ENCODE data around the gene TBATA. TPM values are rescaled to one million over a fixed set of nuclear protein-coding genes. Genes with fewer than 3 reads are reported as not detected.

Gene TBATA
- total RNA-seq, 1 donor from 2014 or later = not detected

DNA sequence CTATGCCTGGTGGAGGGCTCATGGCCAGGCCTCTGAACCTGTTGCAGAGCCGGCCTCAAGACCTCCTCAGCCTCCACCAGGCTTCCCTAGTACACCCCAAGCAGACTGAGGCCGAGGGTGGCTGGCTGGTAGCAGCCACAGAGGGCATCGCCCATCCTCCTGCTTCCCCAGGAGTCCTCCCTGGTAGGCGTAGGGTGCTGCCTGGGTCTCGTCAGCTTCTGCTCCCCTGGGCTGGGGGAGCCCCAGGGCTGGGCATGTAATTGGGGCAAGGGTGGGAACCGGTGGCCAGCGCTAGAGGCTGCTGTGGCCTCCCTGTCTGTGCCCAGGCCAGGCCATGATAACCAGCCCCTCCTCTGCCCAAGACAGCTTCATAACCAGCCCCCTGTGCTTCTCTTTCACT, 32.6 kb downstream of the TBATA start:
- intact Hi-C loops (cut with DNase I) = loop anchor here (2.0 to 10.0 kb wide), 2 partner anchors 62 to 288 kb away; no protein-coding TSS in a partner anchor
- ATAC-seq (ENCODE audit: poor library complexity) (no peak), DNase-seq (peak; percentile 34)

DNA sequence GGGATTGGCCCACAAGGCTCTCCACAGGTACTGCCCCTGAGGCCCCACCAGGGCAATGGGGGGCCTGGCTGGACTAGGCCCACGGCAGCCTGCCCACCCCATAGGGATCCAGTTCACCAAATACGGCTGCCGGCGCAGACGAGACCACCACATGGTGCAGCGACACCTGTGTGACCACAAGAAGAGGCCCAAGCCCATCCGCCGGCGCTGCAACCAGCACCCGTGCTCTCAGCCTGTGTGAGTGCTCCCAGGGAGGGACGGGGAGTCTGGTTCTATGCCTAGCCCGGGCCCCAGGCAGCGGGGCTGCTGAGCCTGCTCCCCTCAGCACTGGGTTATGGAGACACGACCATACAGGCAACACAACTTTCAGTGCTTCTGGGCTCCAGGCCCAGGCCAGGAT, 33.2 kb downstream of the TBATA start:
- ATAC-seq (ENCODE audit: poor library complexity) (no peak), DNase-seq (peak; percentile 33)
- intact Hi-C loops (cut with DNase I) = loop anchor here (2.0 to 10.0 kb wide), 2 partner anchors 61 to 287 kb away; no protein-coding TSS in a partner anchor

DNA sequence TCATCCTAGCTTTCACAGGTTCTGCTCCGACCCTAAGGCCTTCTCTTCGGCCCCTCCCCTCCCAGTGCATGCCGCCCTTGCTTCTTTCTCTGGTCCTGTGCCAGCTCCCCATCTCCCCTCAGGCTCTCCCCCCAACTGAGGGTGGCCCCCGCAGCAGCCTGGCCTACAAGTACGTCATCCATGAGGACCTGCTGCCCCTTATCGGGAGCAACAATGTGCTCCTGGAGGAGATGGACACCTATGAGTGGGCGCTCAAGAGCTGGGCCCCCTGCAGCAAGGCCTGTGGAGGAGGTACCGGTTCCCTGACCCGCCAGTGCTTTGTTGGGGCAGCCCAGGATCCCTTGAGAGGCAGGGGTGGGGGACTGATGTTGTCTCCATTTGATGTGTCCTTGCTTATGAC, 33.8 kb downstream of the TBATA start:
- intact Hi-C loops (cut with DNase I) = loop anchor here (10.0 kb wide), 1 partner anchor 287 kb away; no protein-coding TSS in a partner anchor
- no peak for DNase-seq
- no peak for ATAC-seq (ENCODE audit: poor library complexity)

DNA sequence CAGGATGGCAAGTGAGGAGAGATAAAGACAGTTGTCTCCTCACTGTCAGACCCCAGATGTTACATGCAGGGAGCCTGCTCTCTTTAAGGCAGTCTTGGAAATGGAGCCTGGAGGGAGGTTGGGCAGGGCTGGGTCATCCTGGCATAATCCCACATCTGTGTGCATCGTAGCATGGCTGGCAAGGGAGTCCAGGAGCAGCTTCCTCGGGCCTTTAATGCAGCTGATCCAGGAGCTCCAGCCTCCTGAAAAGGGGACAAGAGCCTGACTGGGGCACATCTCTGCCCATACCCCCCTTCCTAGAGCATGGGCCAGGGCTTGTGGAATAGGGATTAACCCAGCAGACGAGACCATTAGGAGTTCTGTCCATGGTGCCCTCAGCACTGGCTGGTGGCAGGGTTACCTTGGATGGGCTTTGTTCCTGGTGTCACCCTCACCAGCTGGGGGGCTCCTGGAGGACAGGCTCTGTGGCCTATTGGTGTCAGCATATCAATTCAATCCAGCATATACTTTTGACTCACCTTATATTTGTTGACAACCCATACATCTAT, 34.9 kb downstream of the TBATA start:
- ATAC-seq (ENCODE audit: poor library complexity) (no peak), DNase-seq (peak; percentile 28)
- intact Hi-C loops (cut with DNase I) = loop anchor here (10.0 kb wide), 1 partner anchor 285 kb away; no protein-coding TSS in a partner anchor

DNA sequence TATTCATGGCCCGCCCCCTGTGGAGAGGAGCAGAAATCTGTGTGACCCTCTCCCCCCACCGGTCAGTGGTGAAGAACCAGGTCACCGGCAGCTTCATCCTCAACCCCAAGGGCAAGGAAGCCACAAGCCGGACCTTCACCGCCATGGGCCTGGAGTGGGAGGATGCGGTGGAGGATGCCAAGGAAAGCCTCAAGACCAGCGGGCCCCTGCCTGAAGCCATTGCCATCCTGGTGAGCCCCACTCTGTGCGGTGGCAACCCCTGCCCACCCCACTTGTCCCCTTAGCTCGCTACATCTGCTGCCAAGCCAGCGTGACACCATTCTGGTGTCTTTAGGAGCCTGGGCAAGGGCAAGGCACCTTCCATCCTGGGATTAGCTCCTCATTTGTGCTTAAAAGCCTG, 35.4 kb downstream of the TBATA start:
- intact Hi-C loops (cut with DNase I) = loop anchor here (10.0 kb wide), 1 partner anchor 285 kb away; no protein-coding TSS in a partner anchor

DNA sequence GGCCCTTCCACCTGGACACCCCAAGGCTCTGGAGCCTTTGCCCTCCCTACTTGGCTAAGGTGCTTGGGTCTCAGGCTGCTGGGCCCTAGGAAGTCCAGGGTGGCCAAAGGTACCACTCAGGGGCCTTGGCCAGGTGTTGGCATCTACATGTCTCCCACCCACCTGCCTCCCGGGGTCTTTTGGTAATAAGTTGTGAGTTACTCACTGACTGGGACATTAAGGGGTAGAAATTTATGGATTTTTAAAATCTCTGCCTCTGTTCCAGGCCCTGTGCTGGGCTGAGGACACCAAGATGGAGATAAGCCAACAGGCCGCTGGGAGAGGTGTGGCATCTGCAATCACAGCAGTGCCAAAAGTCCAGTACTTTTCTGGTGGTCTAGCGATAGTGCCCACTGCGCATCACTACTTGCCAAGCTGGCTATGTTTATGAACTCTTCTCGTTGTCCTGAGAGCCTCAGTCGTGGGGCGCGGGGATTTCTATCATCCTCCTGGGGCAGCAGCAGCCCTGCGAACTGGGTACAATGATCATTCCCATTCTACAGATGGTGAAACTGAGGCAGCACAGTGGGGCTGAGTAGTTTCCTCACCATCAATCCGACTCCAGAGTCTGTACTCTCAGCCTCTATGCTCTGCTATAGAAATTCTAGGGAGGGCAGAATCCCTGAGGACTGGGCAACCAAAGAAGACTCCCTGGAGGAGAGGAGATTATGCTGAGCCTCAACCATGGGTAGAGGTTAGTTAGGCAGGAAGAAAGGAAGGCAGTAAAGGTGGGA, 36.2 kb downstream of the TBATA start:
- ATAC-seq (ENCODE audit: poor library complexity) (no peak), DNase-seq (no peak)
- intact Hi-C loops (cut with DNase I) = no loop called here

More for the DNA sequence above, 35.4 kb downstream of the TBATA start:
- DNase-seq = peak; percentile 39
- ATAC-seq (ENCODE audit: poor library complexity) = no peak

DNA sequence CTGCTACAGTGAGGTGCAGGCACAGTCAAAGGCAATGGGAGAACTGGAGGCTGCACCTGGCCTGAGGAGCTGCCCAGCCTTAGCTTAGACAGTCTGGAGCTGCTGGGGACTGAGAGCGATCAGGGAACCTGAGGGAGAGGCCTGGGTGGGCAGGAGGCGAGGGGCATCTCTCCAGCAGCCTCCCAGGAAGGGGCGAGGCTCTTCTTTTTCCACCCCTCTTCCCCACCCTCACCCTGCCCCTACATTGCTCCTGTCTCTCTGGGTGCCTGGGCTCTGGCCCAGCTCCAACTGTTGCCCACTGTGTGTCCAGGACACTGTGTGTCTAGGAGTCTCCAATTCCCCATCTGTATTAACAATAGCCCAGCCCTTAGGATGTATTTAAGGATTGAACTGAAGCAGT, 36.9 kb downstream of the TBATA start:
- no peak for ATAC-seq (ENCODE audit: poor library complexity)
- peak; percentile 39 for DNase-seq
- intact Hi-C loops (cut with DNase I) = no loop called here

DNA sequence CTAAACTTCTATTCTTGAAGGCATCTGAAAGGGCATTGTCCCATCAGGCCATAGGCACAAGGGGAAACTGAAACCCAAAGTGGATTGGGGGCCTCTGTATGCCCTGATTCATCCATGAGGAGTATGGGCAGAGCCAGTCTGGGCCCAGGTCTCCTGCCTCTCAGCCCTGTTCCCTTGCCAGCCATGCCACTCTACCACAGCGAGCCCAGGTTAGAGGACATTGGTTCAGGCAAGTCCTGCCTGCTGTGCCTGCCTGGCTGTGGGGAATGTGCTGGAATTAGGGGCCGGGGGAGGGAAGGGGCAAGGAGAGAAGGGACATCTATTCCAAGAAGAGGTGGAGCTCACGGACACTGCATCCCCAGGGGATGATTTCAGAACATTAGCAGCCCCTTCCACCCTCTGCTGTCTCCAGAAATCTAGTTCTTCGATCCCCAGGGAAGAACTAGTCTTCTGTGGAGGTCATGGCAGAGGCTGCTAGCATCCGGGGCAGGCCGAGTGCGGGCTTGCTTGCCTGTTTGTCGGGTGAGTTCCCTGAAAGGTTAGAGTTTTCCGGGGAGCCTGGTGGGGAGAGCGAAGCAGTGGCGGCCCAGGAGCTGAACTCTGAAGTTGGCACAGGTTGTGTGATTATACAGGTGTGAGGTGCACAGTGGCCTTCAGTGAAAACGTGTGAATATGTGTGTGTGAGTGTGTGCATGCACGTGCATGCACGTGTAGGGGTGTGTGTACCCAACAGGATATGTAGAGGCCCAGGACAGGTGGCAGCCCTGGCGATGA, 37.8 kb downstream of the TBATA start:
- ATAC-seq (ENCODE audit: poor library complexity) = no peak
- intact Hi-C loops (cut with DNase I) = no loop called here
- DNase-seq = peak; percentile 44

DNA sequence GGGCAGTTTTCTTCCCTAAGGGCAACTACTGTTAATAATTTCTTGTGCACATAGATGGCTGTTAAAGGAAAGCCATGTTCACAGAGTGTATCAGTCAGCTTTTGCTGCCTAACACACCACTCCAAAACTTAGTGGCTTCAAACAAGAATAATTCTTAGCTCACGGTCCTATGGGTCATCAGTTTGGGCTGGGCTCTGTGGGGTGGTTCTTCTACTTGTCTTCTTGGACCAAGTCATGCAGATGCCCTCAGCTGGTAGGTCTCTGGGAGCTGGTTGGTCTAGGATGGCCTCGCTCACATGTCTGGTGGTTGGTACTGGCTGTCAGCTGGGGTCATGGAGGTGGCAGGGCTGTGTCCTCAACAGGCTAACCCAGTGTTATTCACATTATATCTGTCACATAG, 39.6 kb downstream of the TBATA start:
- DNase-seq = no peak
- intact Hi-C loops (cut with DNase I) = no loop called here
- no peak for ATAC-seq (ENCODE audit: poor library complexity)

DNA sequence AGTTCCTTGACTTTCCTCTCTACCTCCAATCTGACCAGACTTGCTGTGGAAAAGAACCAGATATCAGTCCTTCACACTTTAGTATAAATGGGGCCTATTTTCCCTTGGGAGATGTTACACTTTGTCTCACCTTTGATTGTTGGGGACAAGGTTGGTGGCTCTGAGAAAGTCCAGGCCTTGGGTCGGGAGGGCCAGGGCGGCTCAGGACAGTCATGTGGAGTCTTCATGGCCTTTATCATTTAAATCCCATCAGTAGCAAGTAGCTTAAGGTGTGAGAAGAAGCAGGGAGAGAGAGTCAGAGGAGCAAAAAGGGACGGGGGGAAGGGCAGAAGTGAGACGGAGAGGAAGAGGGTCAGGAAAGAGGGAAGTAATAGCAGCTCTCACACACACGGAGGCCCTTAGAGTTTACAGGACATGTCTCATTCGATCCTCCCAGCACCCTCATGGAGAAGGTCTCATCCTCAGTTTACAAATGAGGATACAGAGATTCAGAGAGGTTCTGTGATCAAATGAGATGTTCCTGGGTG, 40.5 kb downstream of the TBATA start:
- no peak for ATAC-seq (ENCODE audit: poor library complexity)
- intact Hi-C loops (cut with DNase I) = no loop called here
- DNase-seq = no peak

DNA sequence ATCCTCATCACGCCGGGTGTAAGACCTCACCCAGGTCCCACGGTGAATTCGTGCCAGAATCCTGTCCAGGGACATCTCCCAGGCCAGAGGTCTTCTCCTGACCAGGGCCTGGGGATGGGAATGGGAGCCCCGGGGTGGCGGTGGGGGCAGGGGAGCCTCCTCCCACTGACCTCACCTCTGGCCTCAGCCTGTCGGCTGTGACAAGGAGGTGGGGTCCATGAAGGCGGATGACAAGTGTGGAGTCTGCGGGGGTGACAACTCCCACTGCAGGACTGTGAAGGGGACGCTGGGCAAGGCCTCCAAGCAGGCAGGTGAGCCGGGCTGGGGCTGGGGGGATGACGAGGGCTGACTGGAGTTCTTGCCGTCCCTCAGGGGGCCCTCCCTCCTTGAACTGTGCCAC, 41.3 kb downstream of the TBATA start:
- DNase-seq (peak; percentile 16), ATAC-seq (ENCODE audit: poor library complexity) (no peak)
- intact Hi-C loops (cut with DNase I) = no loop called here

DNA sequence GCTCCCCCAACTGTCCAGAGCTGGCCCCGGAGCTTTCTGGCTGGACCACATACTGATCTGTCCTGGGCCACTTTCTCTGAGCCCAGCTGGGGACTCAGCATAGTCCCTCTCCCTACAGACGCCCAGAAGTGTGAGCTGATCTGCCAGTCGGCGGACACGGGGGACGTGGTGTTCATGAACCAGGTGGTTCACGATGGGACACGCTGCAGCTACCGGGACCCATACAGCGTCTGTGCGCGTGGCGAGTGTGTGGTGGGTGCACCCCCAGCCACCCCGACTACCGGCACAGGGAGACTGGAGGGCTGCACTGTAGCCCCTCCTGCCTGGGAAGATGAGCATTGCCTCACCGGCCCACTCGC, 41.8 kb downstream of the TBATA start:
- ATAC-seq (ENCODE audit: poor library complexity) (no peak), DNase-seq (no peak)
- intact Hi-C loops (cut with DNase I) = no loop called here

DNA sequence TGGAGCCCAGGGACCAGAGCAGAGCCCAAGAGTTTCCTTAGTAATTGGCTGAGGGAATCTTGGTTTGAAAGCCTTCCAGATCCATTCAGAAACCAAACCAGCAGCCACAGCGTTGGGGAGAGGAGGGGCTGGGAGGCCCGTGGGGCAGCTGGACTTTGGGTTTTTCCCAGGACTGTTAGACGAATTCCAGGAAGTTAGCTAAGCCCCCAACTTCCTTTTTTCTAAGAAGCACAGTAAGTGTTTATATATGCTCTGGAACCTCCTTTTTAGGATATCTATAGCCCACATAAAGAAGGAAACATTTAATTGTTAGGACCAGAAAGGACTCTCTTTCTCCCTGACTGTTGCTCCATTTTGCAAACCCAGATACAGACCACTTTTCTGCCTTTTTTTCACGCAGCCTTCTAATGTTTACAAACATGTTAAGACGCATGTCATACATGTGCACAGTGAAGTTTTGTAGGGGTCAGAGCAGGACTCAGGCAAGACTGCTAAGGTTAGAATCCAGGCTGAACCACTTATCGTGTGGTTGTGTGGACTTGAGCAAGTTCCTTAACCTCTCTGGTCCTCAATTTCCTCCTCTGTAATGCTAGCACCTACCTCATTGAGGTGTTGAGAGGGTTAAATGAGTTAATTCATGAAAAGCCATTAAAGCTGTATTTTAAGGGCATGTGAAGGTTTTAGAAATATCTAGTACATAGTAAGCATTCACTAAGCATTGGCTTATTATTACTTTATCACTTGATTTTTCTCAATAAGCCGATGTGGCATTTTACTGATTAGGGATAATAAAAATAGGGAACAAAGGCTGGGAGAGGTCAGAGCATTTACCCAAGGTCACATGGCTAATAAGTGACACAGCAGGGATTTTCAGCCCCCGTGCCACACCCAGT, 42.4 kb downstream of the TBATA start:
- intact Hi-C loops (cut with DNase I) = no loop called here
- DNase-seq (peak; percentile 58), ATAC-seq (ENCODE audit: poor library complexity) (peak; percentile 85)

DNA sequence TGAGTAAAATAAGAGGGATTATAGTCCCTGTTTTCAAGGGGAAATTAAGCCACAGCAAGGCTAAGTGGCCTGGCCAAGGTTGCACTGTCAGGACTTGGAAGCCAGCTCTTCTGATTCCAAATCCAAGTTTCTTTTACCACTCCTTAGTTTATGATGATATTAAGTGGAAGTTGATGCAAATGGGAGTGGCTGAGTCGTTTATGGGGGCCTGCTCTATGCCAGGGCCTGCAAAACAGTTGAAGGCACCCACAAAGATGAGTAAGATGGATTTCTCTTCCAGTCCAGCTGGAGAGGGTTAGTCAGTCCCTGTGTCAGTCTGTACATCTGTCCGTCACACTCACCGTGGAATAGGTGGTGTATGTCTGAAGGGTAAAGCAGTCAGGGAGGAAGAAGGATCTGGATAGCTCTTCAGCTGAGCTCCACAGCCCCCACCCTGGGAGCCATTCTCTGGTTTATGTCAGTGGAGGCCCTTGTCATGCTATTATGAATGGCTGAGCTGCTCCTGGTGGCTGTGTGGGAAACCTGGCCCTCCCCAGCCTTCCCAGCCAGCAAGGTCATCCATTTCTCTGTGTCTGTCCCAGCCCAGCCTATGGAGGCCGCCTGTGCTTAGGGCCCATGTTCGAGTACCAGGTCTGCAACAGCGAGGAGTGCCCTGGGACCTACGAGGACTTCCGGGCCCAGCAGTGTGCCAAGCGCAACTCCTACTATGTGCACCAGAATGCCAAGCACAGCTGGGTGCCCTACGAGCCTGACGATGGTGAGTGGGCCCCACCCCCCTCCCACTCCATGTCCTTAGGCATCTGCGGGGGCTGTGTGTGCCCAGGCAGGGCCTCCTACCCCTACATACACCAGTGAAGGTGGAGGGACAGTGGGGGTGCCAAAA, 44.5 kb downstream of the TBATA start:
- DNase-seq (peak; percentile 39), ATAC-seq (ENCODE audit: poor library complexity) (no peak)
- intact Hi-C loops (cut with DNase I) = no loop called here

DNA sequence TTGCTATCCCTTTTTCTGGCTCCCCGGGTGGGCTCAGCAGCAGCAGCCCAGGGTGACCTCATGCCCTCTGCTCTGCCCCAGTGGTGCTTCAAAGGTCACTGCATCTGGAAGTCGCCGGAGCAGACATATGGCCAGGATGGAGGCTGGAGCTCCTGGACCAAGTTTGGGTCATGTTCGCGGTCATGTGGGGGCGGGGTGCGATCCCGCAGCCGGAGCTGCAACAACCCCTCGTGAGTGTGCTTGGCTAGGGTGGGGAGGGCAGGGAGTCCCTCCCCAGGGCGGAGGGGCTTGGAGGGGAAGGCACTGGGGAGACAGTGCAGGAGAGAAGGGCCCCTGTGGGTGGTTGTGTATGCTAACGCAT, 46.4 kb downstream of the TBATA start:
- DNase-seq = no peak
- ATAC-seq (ENCODE audit: poor library complexity) = no peak
- intact Hi-C loops (cut with DNase I) = no loop called here

DNA sequence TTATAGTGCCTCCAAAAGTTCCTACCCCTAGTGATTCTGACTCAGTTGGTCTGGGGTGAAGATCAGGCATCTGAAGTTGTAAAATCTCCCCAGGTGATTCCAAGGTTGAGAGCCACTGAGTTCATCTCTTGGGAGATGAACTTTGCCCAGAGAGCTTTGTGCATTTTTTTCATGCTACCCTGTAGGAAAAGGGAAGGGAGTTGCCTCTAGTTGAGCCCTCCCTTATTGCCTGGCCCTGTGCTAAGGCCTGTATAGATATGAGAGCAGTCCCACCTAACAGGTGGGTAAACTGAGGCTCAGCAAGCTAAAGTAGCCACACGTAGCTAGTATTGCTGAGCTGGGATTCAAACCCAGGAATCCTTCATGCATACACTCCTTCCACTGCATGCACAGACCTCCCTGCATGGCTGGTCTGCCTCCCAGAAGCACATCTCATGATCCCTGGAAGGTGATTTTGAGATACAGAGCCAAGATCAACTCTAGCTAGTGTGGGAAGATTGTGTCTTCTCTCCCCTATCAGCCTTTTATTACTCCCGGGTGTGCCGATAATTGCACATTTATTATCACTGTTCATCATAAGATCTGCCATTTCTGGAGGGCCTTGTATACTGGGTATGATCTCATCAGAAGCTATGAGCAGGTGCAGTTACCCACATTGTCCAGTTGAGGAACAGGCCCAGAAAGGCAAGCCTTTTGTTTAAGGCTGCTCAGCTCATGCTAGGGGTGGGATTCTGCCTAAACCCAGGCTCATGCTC, 47.0 kb downstream of the TBATA start:
- intact Hi-C loops (cut with DNase I) = no loop called here
- ATAC-seq (ENCODE audit: poor library complexity) = no peak
- DNase-seq = no peak

DNA sequence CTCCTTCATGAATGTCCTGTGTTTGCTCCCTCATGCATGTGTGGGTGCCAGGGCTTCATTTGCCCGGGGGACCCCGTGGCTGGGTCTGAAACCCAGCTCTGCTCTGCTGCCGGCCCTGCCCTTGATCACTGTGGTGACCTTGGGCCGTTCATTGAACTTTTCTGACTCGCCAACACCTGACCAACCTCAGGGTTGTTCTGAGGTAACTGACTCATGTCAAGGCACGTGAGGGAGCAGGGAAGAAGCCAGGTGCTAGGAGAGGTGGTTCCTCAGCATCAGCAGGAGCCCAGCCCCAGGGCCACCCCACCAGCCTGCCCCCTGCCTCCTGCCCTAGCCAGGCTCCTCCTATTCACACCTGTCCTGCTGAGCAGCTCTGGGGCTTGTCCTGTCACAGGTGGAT, 47.9 kb downstream of the TBATA start:
- no peak for DNase-seq
- no peak for ATAC-seq (ENCODE audit: poor library complexity)
- intact Hi-C loops (cut with DNase I) = no loop called here

Measured in Right ventricle myocardium superior (tissue), 1 donor.